ENCODE measurements around the gene DPF3. TPM values are rescaled to one million over a fixed set of nuclear protein-coding genes. Genes with fewer than 3 reads are reported as not detected.
"Not testable (repeated sequence)": the region's sequence is repeated elsewhere in the genome, so short reads cannot be mapped to it uniquely, and the experiment has no call there.

The DPF3 gene
- polyA plus RNA-seq, 1 experiment, result 3.6 TPM

- no peak overlapping the region for H3K4me3 ChIP-seq (ENCODE audit: low read depth, low read length)
- DNase-seq (ENCODE audit: low read depth), result no peak
- no peaks in the 10 kb centered on the region for H3K36me3 ChIP-seq (ENCODE audit: control insufficient read depth, insufficient read depth, low read length)
- no peaks in the 10 kb centered on the region for H3K27me3 ChIP-seq (ENCODE audit: control insufficient read depth, insufficient read depth, low read length)
- CTCF ChIA-PET, result interaction anchor here (0.5 to 1.4 kb wide), 3 partner anchors 12 to 1390 kb away, joined by 3 read pairs; no protein-coding TSS in a partner anchor
- no peak for TF ChIP-seq CTCF (IDR thresholded peaks at IDR 0.05; ENCODE audit: insufficient read depth, low read depth, low read length)
- POLR2A ChIA-PET, result no interaction called here
Measured at GRCh38 chr14:72878746-72879145, 15.2 kb downstream of the DPF3 start.

GRCh38 chr14:72876710-72877063 lies 17.2 kb downstream of the DPF3 start:
- no peak for TF ChIP-seq CTCF (IDR thresholded peaks at IDR 0.05; ENCODE audit: insufficient read depth, low read depth, low read length)
- POLR2A ChIA-PET, result no interaction called here
- no peaks in the 10 kb centered on the region for H3K36me3 ChIP-seq (ENCODE audit: control insufficient read depth, insufficient read depth, low read length)
- DNase-seq (ENCODE audit: low read depth), result no peak
- CTCF ChIA-PET, result interaction anchor here (1.6 kb wide), 1 partner anchor 362 kb away, joined by 5 read pairs; no protein-coding TSS in a partner anchor
- H3K4me3 ChIP-seq (ENCODE audit: low read depth, low read length), result no peak overlapping the region
- H3K27me3 ChIP-seq (ENCODE audit: control insufficient read depth, insufficient read depth, low read length), result no peaks in the 10 kb centered on the region

GRCh38 chr14:72876005-72876709 lies 17.7 kb downstream of the DPF3 start:
- CTCF ChIA-PET, result interaction anchor here (1.0 to 1.6 kb wide), 2 partner anchors 328 to 361 kb away, joined by 5 read pairs; no protein-coding TSS in a partner anchor
- Histone ChIP-seq H3K27me3 (ENCODE audit: control insufficient read depth, insufficient read depth, low read length) (no peaks in the 10 kb centered on the region), H3K4me3 (ENCODE audit: low read depth, low read length) (no peak overlapping the region), H3K36me3 (ENCODE audit: control insufficient read depth, insufficient read depth, low read length) (no peaks in the 10 kb centered on the region)
- no peak for DNase-seq (ENCODE audit: low read depth)
- POLR2A ChIA-PET, result no interaction called here
- no peak for TF ChIP-seq CTCF (IDR thresholded peaks at IDR 0.05; ENCODE audit: insufficient read depth, low read depth, low read length)

GRCh38 chr14:72870878-72871277 lies 23.0 kb downstream of the DPF3 start:
- H3K27me3 ChIP-seq (ENCODE audit: control insufficient read depth, insufficient read depth, low read length); CTCF ChIA-PET; H3K4me3 ChIP-seq (ENCODE audit: low read depth, low read length); DNase-seq (ENCODE audit: low read depth); POLR2A ChIA-PET; H3K36me3 ChIP-seq (ENCODE audit: control insufficient read depth, insufficient read depth, low read length): not testable (repeated sequence)

- no peak for DNase-seq (ENCODE audit: low read depth)
- Histone ChIP-seq H3K27me3 (ENCODE audit: control insufficient read depth, insufficient read depth, low read length) (no peaks in the 10 kb centered on the region), H3K4me3 (ENCODE audit: low read depth, low read length) (no peak overlapping the region), H3K36me3 (ENCODE audit: control insufficient read depth, insufficient read depth, low read length) (no peaks in the 10 kb centered on the region)
- POLR2A ChIA-PET, result no interaction called here
- CTCF ChIA-PET, result interaction anchor here (0.9 to 1.1 kb wide), 2 partner anchors 12 to 14 kb away, joined by 3 read pairs; no protein-coding TSS in a partner anchor
- no peak for TF ChIP-seq CTCF (IDR thresholded peaks at IDR 0.05; ENCODE audit: insufficient read depth, low read depth, low read length)
Measured at GRCh38 chr14:72869407-72870329, 24.2 kb downstream of the DPF3 start.
